Stimulated activated naive B cell treated with anti-CD40 and anti-IgM and Interleukin-4, amounts not matched to agents 10 μg/mL and 1 μg/mL and 100 μg/mL, for 72 hours (primary cell): Measurements from ENCODE around the gene GAB2.

ENCODE experiments used
- ATAC-seq, 2 donors: fragments of 150-1000 bp; cut with Tn5 transposase; replicated peaks; 2 replicates each; pipeline ENCODE4 v1.10.0; 2021; ENCODE audit warnings: moderate library complexity in 1 of 2
- DNase-seq: peaks from one replicate; pipeline ENCODE4 v3.0.0; 2021
- H3K27ac Mint-ChIP-seq: one replicate; pipeline ENCODE4 v1.8.0; 2022; ENCODE audit warnings: mild to moderate bottlenecking, mixed read lengths
- H3K27me3 Mint-ChIP-seq, 2 donors: one replicate each; pipeline ENCODE4 v1.8.0; 2022; ENCODE audit warnings: mixed read lengths in 2 of 2
- H3K36me3 Mint-ChIP-seq, 2 donors: one replicate each; pipeline ENCODE4 v1.8.0; 2022; ENCODE audit warnings: mixed read lengths in 2 of 2, mild to moderate bottlenecking in 1 of 2
- H3K4me1 Mint-ChIP-seq, 2 donors: one replicate each; pipeline ENCODE4 v1.8.0; 2022; ENCODE audit warnings: mixed read lengths in 2 of 2, mild to moderate bottlenecking in 1 of 2
- H3K4me3 Mint-ChIP-seq, 2 donors: one replicate each; pipeline ENCODE4 v1.8.0; 2022; ENCODE audit warnings: mild to moderate bottlenecking in 2 of 2, mixed read lengths in 2 of 2, moderate library complexity in 1 of 2
- H3K9me3 Mint-ChIP-seq, 2 donors: one replicate each; pipeline ENCODE4 v1.8.0; 2022; ENCODE audit warnings: mixed read lengths in 2 of 2, mild to moderate bottlenecking in 1 of 2

The GAB2 gene

GRCh38 chr11:78327945-78328344 lies 89.7 kb downstream of the GAB2 start:
- no peaks in the 10 kb centered on the region for H3K27me3 Mint-ChIP-seq
- H3K9me3 Mint-ChIP-seq = no peaks in the 10 kb centered on the region
- ATAC-seq (no peak), DNase-seq (no peak)
- H3K4me3 Mint-ChIP-seq = no peak overlapping the region
- no peaks in the 10 kb centered on the region for H3K36me3 Mint-ChIP-seq
- no peak overlapping the region for H3K27ac Mint-ChIP-seq
- peaks cover 25 to 65% of the 10 kb centered on the region in 2 donors for H3K4me1 Mint-ChIP-seq

- H3K4me1 Mint-ChIP-seq = peaks cover 22 to 60% of the 10 kb centered on the region in 2 donors
- no peaks in the 10 kb centered on the region for H3K27me3 Mint-ChIP-seq
Observed at GRCh38 chr11:78325274-78325781, 92.3 kb downstream of the GAB2 start.

GRCh38 chr11:78323363-78323762 lies 94.3 kb downstream of the GAB2 start:
- DNase-seq = no peak
- H3K36me3 Mint-ChIP-seq = no peaks in the 10 kb centered on the region
- no peaks in the 10 kb centered on the region for H3K9me3 Mint-ChIP-seq
- no peak overlapping the region for H3K4me3 Mint-ChIP-seq
- no peaks in the 10 kb centered on the region for H3K27me3 Mint-ChIP-seq
- H3K4me1 Mint-ChIP-seq = peaks cover 23 to 64% of the 10 kb centered on the region in 2 donors
- H3K27ac Mint-ChIP-seq = no peak overlapping the region
- ATAC-seq = peak; percentile 66 to 67

More at GRCh38 chr11:78325274-78325781, 92.3 kb downstream of the GAB2 start:
- H3K9me3 Mint-ChIP-seq = no peaks in the 10 kb centered on the region
- H3K36me3 Mint-ChIP-seq = no peaks in the 10 kb centered on the region
- ATAC-seq = peak; percentile 86 to 87
- DNase-seq = no peak
- H3K27ac Mint-ChIP-seq = peak overlapping the region; percentile 9
- no peak overlapping the region for H3K4me3 Mint-ChIP-seq

- Mint-ChIP-seq H3K36me3 (peaks cover 4 to 5% of the 10 kb centered on the region in 2 donors), H3K4me1 (peaks cover 14 to 51% of the 10 kb centered on the region in 2 donors), H3K4me3 (no peak overlapping the region), H3K9me3 (peaks cover 3 to 4% of the 10 kb centered on the region in 2 donors), H3K27me3 (no peaks in the 10 kb centered on the region), H3K27ac (no peak overlapping the region)
- ATAC-seq (no peak), DNase-seq (no peak)
Observed at GRCh38 chr11:78319453-78319955, 98.1 kb downstream of the GAB2 start.

GRCh38 chr11:78318321-78319114 lies 99.1 kb downstream of the GAB2 start:
- ATAC-seq (no peak), DNase-seq (no peak)
- no peak overlapping the region for H3K4me3 Mint-ChIP-seq
- peaks cover 3 to 4% of the 10 kb centered on the region in 2 donors for H3K9me3 Mint-ChIP-seq
- no peaks in the 10 kb centered on the region for H3K27me3 Mint-ChIP-seq
- H3K4me1 Mint-ChIP-seq = peaks cover 18 to 48% of the 10 kb centered on the region in 2 donors
- no peak overlapping the region for H3K27ac Mint-ChIP-seq
- peaks cover 4 to 5% of the 10 kb centered on the region in 2 donors for H3K36me3 Mint-ChIP-seq

- peaks cover 3 to 4% of the 10 kb centered on the region in 2 donors for H3K9me3 Mint-ChIP-seq
- peaks cover 27 to 58% of the 10 kb centered on the region in 2 donors for H3K4me1 Mint-ChIP-seq
- DNase-seq (no peak), ATAC-seq (no peak)
- H3K36me3 Mint-ChIP-seq = peaks cover 4 to 5% of the 10 kb centered on the region in 2 donors
- no peak overlapping the region for H3K4me3 Mint-ChIP-seq
- H3K27ac Mint-ChIP-seq = no peak overlapping the region
- no peaks in the 10 kb centered on the region for H3K27me3 Mint-ChIP-seq
Observed at GRCh38 chr11:78315724-78316123, 101.9 kb downstream of the GAB2 start.

- H3K9me3 Mint-ChIP-seq = peaks cover 3 to 4% of the 10 kb centered on the region in 2 donors
- peaks cover 25 to 62% of the 10 kb centered on the region in 2 donors for H3K4me1 Mint-ChIP-seq
- no peak overlapping the region for H3K27ac Mint-ChIP-seq
- ATAC-seq = no peak
- no peak overlapping the region for H3K4me3 Mint-ChIP-seq
- peaks cover 4 to 5% of the 10 kb centered on the region in 2 donors for H3K36me3 Mint-ChIP-seq
- H3K27me3 Mint-ChIP-seq = no peaks in the 10 kb centered on the region
- DNase-seq = no peak
Observed at GRCh38 chr11:78314762-78315161, 102.9 kb downstream of the GAB2 start.

- Mint-ChIP-seq H3K4me3 (no peak overlapping the region), H3K4me1 (peaks cover 30 to 65% of the 10 kb centered on the region in 2 donors), H3K9me3 (peaks cover 3 to 4% of the 10 kb centered on the region in 2 donors), H3K27ac (no peak overlapping the region), H3K27me3 (no peaks in the 10 kb centered on the region), H3K36me3 (peaks cover 4 to 5% of the 10 kb centered on the region in 2 donors)
- ATAC-seq = no peak
- no peak for DNase-seq
Observed at GRCh38 chr11:78313898-78314297, 103.7 kb downstream of the GAB2 start.

- Mint-ChIP-seq H3K27ac (no peak overlapping the region), H3K4me3 (peak overlapping the region in 1 of 2 donors; percentile 17), H3K4me1 (peaks cover 34 to 70% of the 10 kb centered on the region in 2 donors), H3K27me3 (no peaks in the 10 kb centered on the region), H3K36me3 (peaks cover 4 to 5% of the 10 kb centered on the region in 2 donors), H3K9me3 (peaks cover 3 to 4% of the 10 kb centered on the region in 2 donors)
- no peak for ATAC-seq
- no peak for DNase-seq
Observed at GRCh38 chr11:78313181-78313795, 104.3 kb downstream of the GAB2 start.

- peaks cover 3 to 4% of the 10 kb centered on the region in 2 donors for H3K9me3 Mint-ChIP-seq
- H3K27me3 Mint-ChIP-seq = no peaks in the 10 kb centered on the region
- peaks cover 34 to 76% of the 10 kb centered on the region in 2 donors for H3K4me1 Mint-ChIP-seq
- peaks cover 4 to 5% of the 10 kb centered on the region in 2 donors for H3K36me3 Mint-ChIP-seq
- ATAC-seq (peak; percentile 72), DNase-seq (no peak)
- H3K4me3 Mint-ChIP-seq = peak overlapping the region in 1 of 2 donors; percentile 17
- peak overlapping the region; percentile 15 for H3K27ac Mint-ChIP-seq
Observed at GRCh38 chr11:78312712-78313111, 104.9 kb downstream of the GAB2 start.

- peaks cover 2 to 8% of the 10 kb centered on the region in 2 donors for H3K36me3 Mint-ChIP-seq
- H3K4me3 Mint-ChIP-seq = no peak overlapping the region
- DNase-seq = no peak
- peaks cover 2 to 4% of the 10 kb centered on the region in 2 donors for H3K9me3 Mint-ChIP-seq
- H3K4me1 Mint-ChIP-seq = peaks cover 34 to 79% of the 10 kb centered on the region in 2 donors
- peak; percentile 19 to 30 for ATAC-seq
- peak overlapping the region; percentile 72 for H3K27ac Mint-ChIP-seq
- no peaks in the 10 kb centered on the region for H3K27me3 Mint-ChIP-seq
Observed at GRCh38 chr11:78311702-78312371, 105.8 kb downstream of the GAB2 start.

GRCh38 chr11:78310500-78310909 lies 107.1 kb downstream of the GAB2 start:
- H3K4me3 Mint-ChIP-seq = peak overlapping the region; percentile 63 to 78
- H3K27ac Mint-ChIP-seq = peak overlapping the region; percentile 79
- peaks cover 34 to 73% of the 10 kb centered on the region in 2 donors for H3K4me1 Mint-ChIP-seq
- DNase-seq (peak; percentile 41), ATAC-seq (peak; percentile 78 to 82)
- no peaks in the 10 kb centered on the region for H3K9me3 Mint-ChIP-seq
- peaks cover 0 to 4% of the 10 kb centered on the region in 2 donors for H3K36me3 Mint-ChIP-seq
- H3K27me3 Mint-ChIP-seq = no peaks in the 10 kb centered on the region

- Mint-ChIP-seq H3K27ac (no peak overlapping the region), H3K4me3 (no peak overlapping the region), H3K4me1 (peaks cover 11 to 43% of the 10 kb centered on the region in 2 donors), H3K9me3 (peaks cover 0 to 1% of the 10 kb centered on the region in 2 donors), H3K27me3 (no peaks in the 10 kb centered on the region), H3K36me3 (peaks cover 0 to 4% of the 10 kb centered on the region in 2 donors)
- no peak for DNase-seq
- no peak for ATAC-seq
Observed at GRCh38 chr11:78304201-78304600, 113.4 kb downstream of the GAB2 start.
